ENCODE data around the gene DDX27.

GRCh38 chr20:49216991-49217578 is 2.1 kb upstream of the DDX27 start:
- no peak for TF ChIP-seq GTF2F1 (IDR thresholded peaks at IDR 0.05; ENCODE audit: low read depth, low read length)
- no peak for TF ChIP-seq KDM1A (IDR thresholded peaks at IDR 0.05)
- no peak for TF ChIP-seq ZNF274 (IDR thresholded peaks at IDR 0.05; ENCODE audit: borderline replicate concordance, low read depth, low read length)
- TF ChIP-seq EZH2 (IDR thresholded peaks at IDR 0.05; ENCODE audit: borderline replicate concordance, low read depth, low read length) = no peak
- TF ChIP-seq, protein P1, sequence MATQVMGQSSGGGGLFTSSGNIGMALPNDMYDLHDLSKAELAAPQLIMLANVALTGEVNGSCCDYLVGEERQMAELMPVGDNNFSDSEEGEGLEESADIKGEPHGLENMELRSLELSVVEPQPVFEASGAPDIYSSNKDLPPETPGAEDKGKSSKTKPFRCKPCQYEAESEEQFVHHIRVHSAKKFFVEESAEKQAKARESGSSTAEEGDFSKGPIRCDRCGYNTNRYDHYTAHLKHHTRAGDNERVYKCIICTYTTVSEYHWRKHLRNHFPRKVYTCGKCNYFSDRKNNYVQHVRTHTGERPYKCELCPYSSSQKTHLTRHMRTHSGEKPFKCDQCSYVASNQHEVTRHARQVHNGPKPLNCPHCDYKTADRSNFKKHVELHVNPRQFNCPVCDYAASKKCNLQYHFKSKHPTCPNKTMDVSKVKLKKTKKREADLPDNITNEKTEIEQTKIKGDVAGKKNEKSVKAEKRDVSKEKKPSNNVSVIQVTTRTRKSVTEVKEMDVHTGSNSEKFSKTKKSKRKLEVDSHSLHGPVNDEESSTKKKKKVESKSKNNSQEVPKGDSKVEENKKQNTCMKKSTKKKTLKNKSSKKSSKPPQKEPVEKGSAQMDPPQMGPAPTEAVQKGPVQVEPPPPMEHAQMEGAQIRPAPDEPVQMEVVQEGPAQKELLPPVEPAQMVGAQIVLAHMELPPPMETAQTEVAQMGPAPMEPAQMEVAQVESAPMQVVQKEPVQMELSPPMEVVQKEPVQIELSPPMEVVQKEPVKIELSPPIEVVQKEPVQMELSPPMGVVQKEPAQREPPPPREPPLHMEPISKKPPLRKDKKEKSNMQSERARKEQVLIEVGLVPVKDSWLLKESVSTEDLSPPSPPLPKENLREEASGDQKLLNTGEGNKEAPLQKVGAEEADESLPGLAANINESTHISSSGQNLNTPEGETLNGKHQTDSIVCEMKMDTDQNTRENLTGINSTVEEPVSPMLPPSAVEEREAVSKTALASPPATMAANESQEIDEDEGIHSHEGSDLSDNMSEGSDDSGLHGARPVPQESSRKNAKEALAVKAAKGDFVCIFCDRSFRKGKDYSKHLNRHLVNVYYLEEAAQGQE (IDR thresholded peaks at IDR 0.05; ENCODE audit: borderline replicate concordance) = peak; percentile 61; the same call in 1 of the 2 replicates
- TF ChIP-seq, protein P1 (CRISPR knock-in tag; IDR thresholded peaks at IDR 0.05; ENCODE audit: low read depth) = no peak
- no peak for TF ChIP-seq NCOA2 (IDR thresholded peaks at IDR 0.05; ENCODE audit: partially characterized antibody in 2 of 2)
- TF ChIP-seq CHD2 (IDR thresholded peaks at IDR 0.05; ENCODE audit: low read depth, low read length) = no peak
- TF ChIP-seq ZNF324 (CRISPR knock-in tag; IDR thresholded peaks at IDR 0.05) = no peak
